CD8-positive, alpha-beta memory T cell (primary cell): ENCODE results near the gene EME1. TPM values are rescaled to one million over a fixed set of nuclear protein-coding genes. Genes with fewer than 3 reads are reported as not detected.

ENCODE experiments used
- CTCF ChIA-PET: fragments of 350-600 bp; sonication (Branson Sonifier 250); formaldehyde crosslinking; loops from one replicate; lab custom pipeline; 2021; ENCODE audit warnings: antibody characterized with exemption; lab: Charles Lee
- POLR2A ChIA-PET: fragments of 350-600 bp; sonication (Branson Sonifier 250); formaldehyde crosslinking; loops from one replicate; lab custom pipeline; 2021; ENCODE audit warnings: antibody characterized with exemption; lab: Charles Lee
- DNase-seq, 5 donors: peaks; one replicate each; pipeline versions ENCODE4 v3.0.0 to v3.0.0-alpha.2; 2020 to 2022; ENCODE audit warnings: mixed read lengths in 1 of 5
- H3K27ac ChIP-seq: one replicate; pipeline ENCODE4 v1.7.0; 2013; ENCODE audit warnings: low read depth, mild to moderate bottlenecking, low read length, moderate library complexity
- H3K27me3 ChIP-seq: 2 replicates; pipeline ENCODE4 v1.7.0; 2013; ENCODE audit warnings: low read length, mild to moderate bottlenecking; ENCODE audit not compliant: insufficient read depth, poor library complexity, severe bottlenecking
- H3K36me3 ChIP-seq: 2 replicates; pipeline ENCODE4 v1.7.0; 2013; ENCODE audit warnings: mild to moderate bottlenecking, low read length, moderate library complexity; ENCODE audit not compliant: insufficient read depth
- H3K4me1 ChIP-seq: 2 replicates; pipeline ENCODE4 v1.7.0; 2013; ENCODE audit warnings: mild to moderate bottlenecking, low read length, moderate library complexity; ENCODE audit not compliant: insufficient read depth
- H3K4me3 ChIP-seq: 2 replicates; pipeline ENCODE4 v1.7.0; 2013; ENCODE audit warnings: mild to moderate bottlenecking, low read length
- H3K9me3 ChIP-seq: 2 replicates; pipeline ENCODE4 v1.7.0; 2013; ENCODE audit warnings: mild to moderate bottlenecking, low read length
- H3K27ac Mint-ChIP-seq, 8 donors: one replicate each; pipeline ENCODE4 v1.8.0; 2020 to 2021; ENCODE audit warnings: mixed read lengths in 8 of 8, mild to moderate bottlenecking in 6 of 8, inconsistent platforms in 3 of 8, moderate library complexity in 3 of 8
- H3K27me3 Mint-ChIP-seq, 2 donors: one replicate each; pipeline ENCODE4 v1.8.0; 2020 to 2021; ENCODE audit warnings: mixed read lengths in 2 of 2, mild to moderate bottlenecking in 1 of 2, moderate library complexity in 1 of 2
- H3K36me3 Mint-ChIP-seq, 3 donors: one replicate each; pipeline ENCODE4 v1.8.0; 2020 to 2021; ENCODE audit warnings: mixed read lengths in 3 of 3, inconsistent platforms in 1 of 3, mild to moderate bottlenecking in 1 of 3
- H3K4me1 Mint-ChIP-seq, 3 donors: one replicate each; pipeline ENCODE4 v1.8.0; 2020 to 2021; ENCODE audit warnings: mixed read lengths in 3 of 3, inconsistent platforms in 1 of 3, mild to moderate bottlenecking in 1 of 3
- H3K4me3 Mint-ChIP-seq, 7 donors: one replicate each; pipeline ENCODE4 v1.8.0; 2020 to 2021; ENCODE audit warnings: mixed read lengths in 7 of 7, mild to moderate bottlenecking in 6 of 7, moderate library complexity in 4 of 7, inconsistent platforms in 2 of 7
- H3K9me3 Mint-ChIP-seq, 5 donors: one replicate each; pipeline ENCODE4 v1.8.0; 2020 to 2022; ENCODE audit warnings: mixed read lengths in 5 of 5, mild to moderate bottlenecking in 3 of 5, moderate library complexity in 2 of 5, inconsistent platforms in 1 of 5
- polyA plus RNA-seq: library from polyadenylated mRNA; unstranded; fragments of 300-500 nt; fragmentation: Illumina TruSeq; gene quantifications from one replicate; pipeline ENCODE4 v1.2.3, GENCODE V29; 2021
- total RNA-seq, 2 experiments: library from RNA; stranded (reverse); gene quantifications; one replicate each; pipeline ENCODE4 v1.2.3, GENCODE V29; 2021

Gene EME1
- total and polyA plus RNA-seq, 3 experiments from 2014 or later = 0.43 to 24.8 (median 23.6) TPM

- H3K4me3 ChIP-seq = no peak overlapping the region
- peaks cover 24% of the 10 kb centered on the region for H3K4me1 ChIP-seq
- no peaks in the 10 kb centered on the region for H3K27me3 ChIP-seq
- no peaks in the 10 kb centered on the region for H3K9me3 Mint-ChIP-seq
- CTCF ChIA-PET = interaction anchor here (1.4 to 6.1 kb wide), 3 partner anchors 8 to 27 kb away, joined by 3 to 41 read pairs (median 13); partner anchors contain the start of gene LRRC59
- peaks cover 50% of the 10 kb centered on the region for H3K36me3 ChIP-seq
- DNase-seq = no peak
- H3K27ac ChIP-seq = no peak overlapping the region
- POLR2A ChIA-PET = no interaction called here
- peaks cover 5 to 66% (median 14%) of the 10 kb centered on the region in 3 donors for H3K36me3 Mint-ChIP-seq
- no peaks in the 10 kb centered on the region for H3K27me3 Mint-ChIP-seq
- peak overlapping the region in 3 of 7 donors; percentile 24 to 70 (median 62) for H3K4me3 Mint-ChIP-seq
- H3K27ac Mint-ChIP-seq = peak overlapping the region in 1 of 8 donors; percentile 82
- peaks cover 25 to 35% (median 26%) of the 10 kb centered on the region in 3 donors for H3K4me1 Mint-ChIP-seq
- H3K9me3 ChIP-seq = no peaks in the 10 kb centered on the region
Measured at GRCh38 chr17:50370052-50370451, 3.0 kb upstream of the EME1 start.

DNA sequence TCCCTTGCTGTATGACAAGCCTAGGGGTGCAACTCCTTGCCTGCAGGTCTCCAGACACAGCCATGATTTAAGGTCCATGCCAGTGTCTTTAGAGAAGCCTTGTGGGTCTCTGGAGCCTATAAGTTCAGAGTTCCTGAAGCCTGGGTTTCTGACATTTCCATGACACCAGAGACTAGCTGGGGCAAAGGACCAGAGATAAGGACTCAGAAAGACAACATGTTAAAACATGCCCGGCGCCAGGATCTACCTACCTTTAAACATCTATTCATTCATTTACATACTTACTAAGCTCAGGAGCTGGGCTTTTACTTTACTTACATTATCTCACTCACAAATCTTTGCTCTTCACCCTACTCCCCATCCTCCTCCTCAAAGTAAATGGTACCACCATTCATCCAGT is 1.5 kb upstream of the EME1 start:
- DNase-seq = no peak
- peak overlapping the region; percentile 41 to 99 (median 98) for H3K4me3 Mint-ChIP-seq
- H3K36me3 ChIP-seq = peaks cover 42% of the 10 kb centered on the region
- no peaks in the 10 kb centered on the region for H3K27me3 Mint-ChIP-seq
- H3K4me1 Mint-ChIP-seq = peaks cover 25 to 35% (median 26%) of the 10 kb centered on the region in 3 donors
- H3K4me1 ChIP-seq = peaks cover 24% of the 10 kb centered on the region
- no peak overlapping the region for H3K27ac ChIP-seq
- peak overlapping the region; percentile 100 for H3K4me3 ChIP-seq
- H3K9me3 ChIP-seq = no peaks in the 10 kb centered on the region
- no peaks in the 10 kb centered on the region for H3K9me3 Mint-ChIP-seq
- peaks cover 5 to 55% (median 14%) of the 10 kb centered on the region in 3 donors for H3K36me3 Mint-ChIP-seq
- CTCF ChIA-PET = interaction anchor here (2.7 to 6.1 kb wide), 2 partner anchors 10 to 26 kb away, joined by 13 to 41 read pairs; partner anchors contain the start of gene LRRC59
- no peaks in the 10 kb centered on the region for H3K27me3 ChIP-seq
- H3K27ac Mint-ChIP-seq = peak overlapping the region in 6 of 8 donors; percentile 31 to 85 (median 74)
- POLR2A ChIA-PET = interaction anchor here (1.3 kb wide), 1 partner anchor 9 kb away, joined by 5 read pairs; no protein-coding TSS in a partner anchor

GRCh38 chr17:50372222-50372757 is 739 bp upstream of the EME1 start:
- POLR2A ChIA-PET = interaction anchor here (0.6 kb wide), 1 partner anchor 10 kb away, joined by 3 read pairs; no protein-coding TSS in a partner anchor

GRCh38 chr17:50373705-50374104 is 676 bp downstream of the EME1 start:
- Mint-ChIP-seq H3K9me3 (no peaks in the 10 kb centered on the region), H3K27ac (peak overlapping the region in 6 of 8 donors; percentile 11 to 100 (median 99)), H3K27me3 (no peaks in the 10 kb centered on the region), H3K36me3 (peaks cover 0 to 33% (median 10%) of the 10 kb centered on the region in 3 donors), H3K4me1 (peaks cover 25 to 35% (median 26%) of the 10 kb centered on the region in 3 donors), H3K4me3 (peak overlapping the region; percentile 90 to 99 (median 98))
- Histone ChIP-seq H3K27me3 (no peaks in the 10 kb centered on the region), H3K4me1 (peaks cover 24% of the 10 kb centered on the region), H3K9me3 (no peaks in the 10 kb centered on the region), H3K36me3 (peaks cover 23% of the 10 kb centered on the region), H3K4me3 (peak overlapping the region; percentile 100), H3K27ac (peak overlapping the region; percentile 99)
- no peak for DNase-seq
- ChIA-PET POLR2A (interaction anchor here (1.0 to 1.5 kb wide), 3 partner anchors 12 to 27 kb away, joined by 4 to 7 read pairs (median 6); partner anchors contain the start of gene LRRC59), CTCF (interaction anchor here (1.5 to 6.1 kb wide), 3 partner anchors 11 to 23 kb away, joined by 3 to 41 read pairs (median 9); partner anchors contain the start of gene LRRC59)

More at GRCh38 chr17:50372222-50372757, 739 bp upstream of the EME1 start:
- no peaks in the 10 kb centered on the region for H3K27me3 ChIP-seq
- H3K9me3 ChIP-seq = no peaks in the 10 kb centered on the region
- Mint-ChIP-seq H3K9me3 (no peaks in the 10 kb centered on the region), H3K4me3 (peak overlapping the region; percentile 90 to 99 (median 98)), H3K27ac (peak overlapping the region; percentile 91 to 100 (median 99)), H3K27me3 (no peaks in the 10 kb centered on the region), H3K4me1 (peaks cover 25 to 35% (median 26%) of the 10 kb centered on the region in 3 donors), H3K36me3 (peaks cover 5 to 47% (median 14%) of the 10 kb centered on the region in 3 donors)
- H3K27ac ChIP-seq = peak overlapping the region; percentile 99
- no peak for DNase-seq
- H3K4me1 ChIP-seq = peaks cover 24% of the 10 kb centered on the region
- CTCF ChIA-PET = interaction anchor here (1.5 to 6.1 kb wide), 3 partner anchors 9 to 25 kb away, joined by 3 to 41 read pairs (median 13); partner anchors contain the start of gene LRRC59
- peak overlapping the region; percentile 100 for H3K4me3 ChIP-seq
- peaks cover 37% of the 10 kb centered on the region for H3K36me3 ChIP-seq

DNA sequence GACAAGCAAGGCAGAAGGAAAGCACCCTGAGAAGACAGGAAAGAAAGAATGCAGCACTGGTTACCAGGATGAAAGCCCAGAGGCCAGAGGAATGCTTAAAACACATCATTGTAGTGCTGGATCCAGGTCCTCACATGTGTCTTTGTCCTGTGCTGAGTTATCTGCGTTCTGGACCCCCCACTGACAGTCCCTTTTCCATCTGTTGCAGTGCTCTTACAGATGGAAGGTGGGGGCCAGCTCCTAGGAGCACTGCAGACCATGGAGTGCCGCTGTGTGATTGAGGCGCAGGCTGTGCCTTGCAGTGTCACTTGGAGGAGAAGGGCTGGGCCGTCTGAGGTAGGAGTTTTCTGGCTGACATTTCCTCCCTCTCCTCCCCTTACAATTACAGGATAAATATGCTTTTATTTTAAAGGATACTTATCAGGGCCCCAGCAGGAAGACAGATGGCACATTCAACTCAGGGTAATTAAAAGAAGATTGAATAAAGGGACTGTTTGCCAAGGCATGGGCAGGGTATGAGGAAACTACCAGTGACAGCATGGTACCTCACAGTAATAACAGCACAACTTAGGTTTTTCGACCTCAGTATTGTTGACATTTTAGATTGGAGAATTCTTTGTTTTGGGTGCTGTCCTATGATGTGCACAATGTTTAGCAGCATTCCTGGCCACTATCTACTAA is 3.0 kb downstream of the EME1 start:
- H3K27ac Mint-ChIP-seq = no peak overlapping the region
- H3K4me1 ChIP-seq = peaks cover 23% of the 10 kb centered on the region
- no peak for DNase-seq
- H3K27ac ChIP-seq = no peak overlapping the region
- H3K9me3 ChIP-seq = no peaks in the 10 kb centered on the region
- no peak overlapping the region for H3K4me3 Mint-ChIP-seq
- H3K9me3 Mint-ChIP-seq = no peaks in the 10 kb centered on the region
- peaks cover 8% of the 10 kb centered on the region for H3K36me3 ChIP-seq
- ChIA-PET POLR2A (no interaction called here), CTCF (interaction anchor here (1.6 kb wide), 1 partner anchor 15 kb away, joined by 5 read pairs; no protein-coding TSS in a partner anchor)
- peaks cover 0 to 25% (median 5%) of the 10 kb centered on the region in 3 donors for H3K36me3 Mint-ChIP-seq
- peaks cover 23 to 29% (median 26%) of the 10 kb centered on the region in 3 donors for H3K4me1 Mint-ChIP-seq
- H3K27me3 Mint-ChIP-seq = no peaks in the 10 kb centered on the region
- no peak overlapping the region for H3K4me3 ChIP-seq
- no peaks in the 10 kb centered on the region for H3K27me3 ChIP-seq

GRCh38 chr17:50379351-50380132 is 6.5 kb downstream of the EME1 start:
- H3K27me3 Mint-ChIP-seq = no peaks in the 10 kb centered on the region
- no peak for DNase-seq
- no peaks in the 10 kb centered on the region for H3K9me3 Mint-ChIP-seq
- H3K4me1 Mint-ChIP-seq = no peaks in the 10 kb centered on the region
- ChIA-PET CTCF (interaction anchor here (2.8 kb wide), 1 partner anchor 18 kb away, joined by 12 read pairs; the partner anchor contains the start of gene LRRC59), POLR2A (interaction anchor here (0.9 kb wide), 1 partner anchor 18 kb away, joined by 4 read pairs; the partner anchor contains the start of gene LRRC59)
- no peaks in the 10 kb centered on the region for H3K4me1 ChIP-seq
- H3K27me3 ChIP-seq = no peaks in the 10 kb centered on the region
- H3K36me3 Mint-ChIP-seq = peaks cover 0 to 48% (median 8%) of the 10 kb centered on the region in 3 donors
- H3K27ac Mint-ChIP-seq = peak overlapping the region in 1 of 8 donors; percentile 66
- H3K4me3 Mint-ChIP-seq = no peak overlapping the region
- H3K27ac ChIP-seq = no peak overlapping the region
- H3K9me3 ChIP-seq = no peaks in the 10 kb centered on the region
- H3K36me3 ChIP-seq = peaks cover 16% of the 10 kb centered on the region
- no peak overlapping the region for H3K4me3 ChIP-seq
